NCI-H82 treated with DMSO at 0.1 percent for 48 hours (cell line): ENCODE measurements around the gene TAS2R41.

Experiments
- DNase-seq: peaks from one replicate; lab custom pipeline; 2025; ENCODE audit not compliant: unreplicated experiment; lab: John Stamatoyannopoulos, UW

TAS2R41 gene, protein sequence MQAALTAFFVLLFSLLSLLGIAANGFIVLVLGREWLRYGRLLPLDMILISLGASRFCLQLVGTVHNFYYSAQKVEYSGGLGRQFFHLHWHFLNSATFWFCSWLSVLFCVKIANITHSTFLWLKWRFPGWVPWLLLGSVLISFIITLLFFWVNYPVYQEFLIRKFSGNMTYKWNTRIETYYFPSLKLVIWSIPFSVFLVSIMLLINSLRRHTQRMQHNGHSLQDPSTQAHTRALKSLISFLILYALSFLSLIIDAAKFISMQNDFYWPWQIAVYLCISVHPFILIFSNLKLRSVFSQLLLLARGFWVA

GRCh38 chr7:143477501-143478150 lies at the start of gene TAS2R41:
TSS of gene TAS2R41 (plus strand) at chr7:143477873. CDS start at chr7:143477873, 0 bp downstream.
- DNase-seq: no peak

DNA sequence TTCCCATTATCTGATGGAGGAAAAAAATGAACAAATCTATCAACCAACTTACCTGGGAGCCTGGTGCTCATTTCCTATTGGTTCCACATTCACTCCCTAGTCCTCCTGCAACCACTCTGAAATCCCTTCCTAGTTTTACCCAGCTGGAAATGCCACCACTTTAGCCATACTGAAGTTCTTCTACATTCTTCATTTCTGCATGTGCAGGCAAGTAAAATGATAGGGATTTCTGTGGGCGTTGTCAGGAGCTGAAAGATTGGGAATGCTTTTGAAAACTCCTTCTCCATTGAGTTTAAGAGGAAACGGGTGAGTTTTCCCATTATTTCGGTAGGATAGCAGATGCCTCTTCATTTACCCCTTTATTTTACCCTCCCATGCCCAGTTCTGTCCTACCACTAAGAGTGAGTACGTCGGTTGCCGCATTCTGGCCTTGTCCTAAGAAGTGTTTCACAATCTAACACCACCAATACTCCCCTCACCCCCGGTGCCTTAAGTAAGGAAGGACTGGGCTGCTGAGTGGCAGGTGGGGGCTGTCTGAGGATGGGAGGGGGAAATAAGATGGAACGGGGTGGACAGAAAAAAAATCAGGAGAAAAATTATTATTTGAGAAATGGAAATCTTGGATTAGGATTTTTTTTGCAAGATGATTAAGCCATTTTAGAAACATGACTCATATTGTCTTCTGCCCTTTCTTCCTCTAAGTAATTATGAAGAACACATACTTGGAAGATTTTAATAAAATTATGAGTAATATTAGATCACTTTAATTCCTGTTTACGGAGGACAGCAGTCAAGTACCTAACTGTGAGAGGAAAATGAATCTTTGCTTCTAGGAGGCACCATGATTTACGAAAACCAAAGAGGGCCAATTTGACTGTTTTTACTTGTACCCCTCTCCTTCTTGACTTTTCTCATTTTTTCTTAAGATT lies 47.6 kb upstream of the TAS2R41 start:
- no peak for DNase-seq

DNA sequence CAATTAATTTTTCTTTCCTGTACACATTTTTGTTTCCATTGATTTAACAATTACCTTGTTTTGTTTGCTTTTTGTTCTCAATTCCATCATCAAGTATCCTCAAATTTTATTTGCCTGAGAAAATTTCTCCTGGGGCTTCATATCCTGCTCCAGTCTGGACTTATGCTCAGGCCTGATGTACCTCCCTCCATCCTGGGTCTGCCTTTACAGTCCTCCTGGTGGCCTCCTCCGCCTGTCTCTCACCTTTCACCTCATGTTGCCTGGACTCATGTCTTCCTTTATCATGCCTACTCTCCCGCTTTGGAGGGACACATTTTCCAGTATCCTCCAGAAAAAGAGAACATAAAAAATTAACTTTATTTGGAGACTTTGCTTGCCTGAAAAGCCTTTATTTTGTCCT lies 46.6 kb upstream of the TAS2R41 start:
- no peak for DNase-seq

- DNase-seq: no peak
Measured at GRCh38 chr7:143433759-143434158, 43.9 kb upstream of the TAS2R41 start.

- no peak for DNase-seq
Measured at GRCh38 chr7:143434660-143435059, 43.0 kb upstream of the TAS2R41 start.

DNA sequence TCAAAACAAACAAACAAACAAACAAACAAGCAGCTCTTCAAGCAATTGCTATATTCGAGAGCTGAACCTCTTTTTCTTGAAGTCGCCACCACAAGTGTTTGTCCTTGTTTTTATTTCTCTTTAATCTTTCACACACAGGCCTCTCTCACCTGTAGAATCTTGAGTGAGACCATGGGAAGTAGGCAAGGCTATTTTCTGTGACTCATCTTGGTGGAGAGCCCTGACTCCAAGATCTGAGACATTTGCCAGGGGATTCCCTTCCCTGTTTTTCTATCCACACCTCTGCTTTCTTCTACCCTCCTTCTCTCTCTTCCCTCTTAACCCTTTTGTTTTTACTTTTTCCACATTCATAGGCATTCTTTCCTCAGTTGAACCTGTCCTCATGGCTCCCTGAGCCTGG lies 42.4 kb upstream of the TAS2R41 start:
- no peak for DNase-seq

- DNase-seq: no peak
Measured at GRCh38 chr7:143436325-143436946, 41.2 kb upstream of the TAS2R41 start.

- no peak for DNase-seq
Measured at GRCh38 chr7:143437578-143437977, 40.1 kb upstream of the TAS2R41 start.

- DNase-seq: no peak
Measured at GRCh38 chr7:143439866-143440265, 37.8 kb upstream of the TAS2R41 start.

DNA sequence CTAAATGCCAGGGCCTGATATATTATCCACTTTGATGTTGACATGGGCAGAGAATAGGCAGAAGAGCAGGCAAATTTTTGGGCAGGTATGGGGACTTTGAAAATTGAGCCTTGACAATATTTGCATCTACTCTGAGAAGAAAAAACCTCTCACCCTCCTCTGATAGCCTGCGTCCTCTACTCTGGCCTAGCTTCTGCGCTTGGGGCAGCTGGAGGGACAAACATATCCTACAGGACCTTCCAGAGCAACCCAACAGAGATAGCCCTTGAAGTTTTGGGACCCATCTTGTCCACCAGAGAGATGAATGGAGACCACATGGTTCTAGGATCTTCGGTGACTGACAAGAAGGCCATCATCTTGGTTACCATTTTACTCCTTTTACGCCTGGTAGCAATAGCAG lies 34.5 kb upstream of the TAS2R41 start, which contains the start of gene TAS2R60:
TSS of gene TAS2R60 (plus strand) at position 301 of the 400 bp plus-strand sequence. CDS start at position 301, 0 bp downstream.
- DNase-seq: no peak

GRCh38 chr7:143444063-143444782 lies 33.5 kb upstream of the TAS2R41 start:
- DNase-seq: no peak

DNA sequence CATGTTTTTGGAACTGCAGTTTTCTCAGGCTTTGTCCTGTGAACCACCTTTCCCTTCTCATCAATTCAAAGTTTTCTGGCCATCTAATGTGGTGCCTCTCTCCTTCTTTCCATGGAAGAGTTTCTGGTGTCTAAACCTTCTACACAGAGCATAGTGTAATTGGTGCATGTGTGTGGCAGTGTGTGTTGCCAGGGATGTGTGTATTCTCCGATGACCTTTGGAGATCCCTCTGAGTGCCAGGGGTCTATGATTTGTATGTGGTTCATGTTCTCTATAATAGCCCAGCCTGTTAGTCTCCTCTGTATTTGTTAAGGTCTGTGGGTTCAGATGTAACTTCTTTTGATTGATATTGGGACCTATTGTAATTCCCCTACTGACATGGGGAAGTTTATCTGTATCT lies 32.9 kb upstream of the TAS2R41 start:
- DNase-seq: no peak

- no peak for DNase-seq
Measured at GRCh38 chr7:143447466-143447865, 30.2 kb upstream of the TAS2R41 start.

- DNase-seq: no peak
Measured at GRCh38 chr7:143448429-143448828, 29.2 kb upstream of the TAS2R41 start.

- DNase-seq: no peak
Measured at GRCh38 chr7:143449793-143450192, 27.9 kb upstream of the TAS2R41 start.

DNA sequence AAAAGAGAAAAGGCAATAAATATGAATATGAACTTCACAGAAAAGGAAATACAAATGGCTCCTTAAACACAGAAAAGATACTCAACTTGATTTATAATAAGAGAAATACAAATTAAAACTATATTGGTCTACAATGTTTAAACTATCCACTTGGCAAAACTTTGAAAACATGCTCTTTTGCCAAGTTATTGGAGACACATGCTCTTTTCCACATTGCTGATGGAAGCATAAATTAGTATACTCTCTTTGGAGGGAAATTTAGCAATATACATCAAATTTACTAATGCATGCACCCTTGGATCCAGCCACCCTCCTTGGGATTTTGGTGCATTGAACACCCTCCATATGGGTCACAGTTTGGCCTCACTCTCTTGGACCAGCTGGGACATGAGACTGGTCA lies 26.6 kb upstream of the TAS2R41 start:
- DNase-seq: no peak

GRCh38 chr7:143451746-143452145 lies 25.9 kb upstream of the TAS2R41 start:
- no peak for DNase-seq

GRCh38 chr7:143452495-143452894 lies 25.2 kb upstream of the TAS2R41 start:
- no peak for DNase-seq

DNA sequence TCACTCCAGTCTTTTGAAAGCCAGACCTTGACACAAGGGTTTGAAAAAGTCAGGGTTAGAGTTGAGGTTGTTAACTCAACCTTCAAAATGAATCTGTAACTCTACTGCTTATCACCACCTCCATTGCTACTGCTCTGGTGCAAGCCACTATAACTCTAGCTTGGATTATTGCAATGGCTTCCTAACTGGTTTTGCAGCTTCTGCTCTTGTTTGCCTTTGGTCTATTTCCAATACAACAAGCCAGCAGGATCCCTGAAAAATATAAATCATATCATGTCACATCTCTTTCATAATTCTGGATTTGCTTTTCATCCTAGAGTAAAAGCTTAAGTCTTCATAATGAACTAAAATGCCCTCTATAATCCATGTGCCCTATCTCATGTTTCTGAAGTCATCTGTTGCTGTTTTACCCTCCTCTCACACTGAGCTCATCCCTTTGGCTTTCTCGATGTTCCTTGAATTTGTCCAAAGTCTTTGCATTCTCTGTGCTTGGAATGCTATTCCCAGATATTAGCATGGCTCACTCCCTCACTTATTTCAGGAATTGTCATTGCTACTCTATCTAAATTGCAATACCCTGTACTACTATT lies 23.5 kb upstream of the TAS2R41 start:
- DNase-seq: no peak

- DNase-seq: no peak
Measured at GRCh38 chr7:143455491-143455890, 22.2 kb upstream of the TAS2R41 start.
